HG02759 (cell line): Measurements from ENCODE around the gene PPP2R5C.
"Not testable (repeated sequence)": the region's sequence is repeated elsewhere in the genome, so short reads cannot be mapped to it uniquely, and the experiment has no call there.

Experiments used
- ATAC-seq: cut with Tn5 transposase; IDR thresholded peaks from one replicate; pipeline ENCODE4 v1.9.1; 2021; ENCODE audit warnings: mild to moderate bottlenecking, moderate library complexity; ENCODE audit not compliant: unreplicated experiment

The PPP2R5C gene

DNA sequence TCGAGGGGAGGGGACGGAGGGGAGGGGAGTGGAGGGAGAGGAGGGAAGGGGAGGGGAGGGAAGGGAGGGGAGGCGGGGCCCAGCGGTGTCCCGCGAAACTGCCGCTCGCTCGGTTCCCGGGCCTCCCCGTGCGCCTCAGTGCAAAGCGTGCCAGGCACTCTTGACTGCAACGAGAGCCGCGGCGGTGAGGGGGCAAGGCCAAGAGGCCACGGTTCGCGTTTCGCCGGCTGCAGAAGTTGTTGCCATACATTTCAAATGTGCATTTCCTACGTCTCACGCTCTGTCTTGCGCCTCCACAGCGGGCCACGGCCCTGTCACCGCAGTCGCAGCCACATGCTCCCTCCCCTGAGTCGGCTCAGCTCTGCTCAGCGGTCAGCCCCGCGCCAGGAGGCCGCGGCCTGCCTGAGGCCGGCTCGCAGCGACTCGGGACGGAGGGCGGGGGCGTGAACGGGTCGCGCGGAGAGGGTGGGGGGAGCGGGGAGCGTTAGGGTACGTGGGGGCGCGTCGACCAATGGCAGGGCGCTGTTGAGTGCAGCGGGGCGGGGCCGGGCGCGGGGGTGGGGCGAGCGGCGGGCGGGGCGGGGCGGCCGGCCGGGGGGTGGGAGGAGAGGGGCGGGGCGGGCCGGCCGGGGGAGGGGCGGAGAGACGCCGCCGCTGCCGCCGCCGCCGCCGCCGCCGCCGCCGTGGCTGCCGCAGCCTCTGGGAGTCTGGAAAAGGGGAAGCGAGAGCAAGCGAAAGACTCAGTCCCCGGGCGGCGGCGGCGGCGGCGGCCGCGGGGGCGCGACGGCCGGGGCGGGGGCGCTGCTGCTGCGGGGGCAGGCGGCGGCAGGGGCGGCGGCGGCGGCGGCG is at the start of gene PPP2R5C:
Gene PPP2R5C, plus strand, starts transcription at position 678 of the 849 bp plus-strand sequence. CDS start 185 bp downstream, outside the sequence.
- peak; percentile 66 for ATAC-seq

DNA sequence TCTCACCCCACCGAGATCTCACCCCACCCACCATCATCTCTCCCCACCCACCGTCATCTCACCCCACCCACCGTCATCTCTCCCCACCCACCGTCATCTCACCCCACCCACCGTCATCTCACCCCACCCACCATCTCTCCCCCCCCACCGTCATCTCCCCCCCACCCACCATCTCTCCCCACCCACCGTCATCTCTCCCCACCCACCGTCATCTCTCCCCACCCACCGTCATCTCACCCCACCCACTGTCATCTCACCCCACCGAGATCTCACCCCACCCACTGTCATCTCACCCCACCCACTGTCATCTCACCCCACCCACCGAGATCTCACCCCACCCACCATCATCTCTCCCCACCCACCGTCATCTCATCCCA is 49.7 kb upstream of the PPP2R5C start:
- not testable (repeated sequence) for ATAC-seq

DNA sequence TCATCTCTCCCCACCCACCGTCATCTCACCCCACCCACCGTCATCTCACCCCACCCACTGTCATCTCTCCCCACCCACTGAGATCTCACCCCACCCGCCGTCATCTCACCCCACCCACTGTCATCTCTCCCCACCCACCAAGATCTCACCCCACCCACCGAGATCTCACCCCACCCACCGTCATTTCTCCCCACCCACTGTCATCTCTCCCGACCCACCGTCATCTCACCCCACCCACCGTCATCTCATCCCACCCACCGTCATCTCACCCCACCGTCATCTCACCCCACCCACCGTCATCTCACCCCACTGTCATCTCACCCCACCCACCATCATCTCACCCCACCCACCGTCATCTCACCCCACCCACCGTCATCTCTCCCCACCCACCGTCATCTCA is 49.2 kb upstream of the PPP2R5C start:
- not testable (repeated sequence) for ATAC-seq

DNA sequence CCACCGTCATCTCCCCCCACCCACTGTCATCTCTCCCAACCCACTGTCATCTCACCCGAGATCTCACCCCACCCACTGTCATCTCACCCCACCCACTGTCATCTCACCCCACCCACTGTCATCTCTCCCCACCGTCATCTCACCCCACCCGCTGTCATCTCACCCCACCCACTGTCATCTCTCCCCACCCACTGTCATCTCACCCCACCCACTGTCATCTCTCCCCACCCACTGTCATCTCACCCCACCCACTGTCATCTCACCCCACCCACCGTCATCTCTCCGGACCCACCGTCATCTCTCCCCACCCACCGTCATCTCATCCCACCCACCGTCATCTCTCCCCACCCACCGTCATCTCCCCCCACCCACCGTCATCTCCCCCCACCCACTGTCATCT is 48.4 kb upstream of the PPP2R5C start:
- ATAC-seq, result not testable (repeated sequence)

DNA sequence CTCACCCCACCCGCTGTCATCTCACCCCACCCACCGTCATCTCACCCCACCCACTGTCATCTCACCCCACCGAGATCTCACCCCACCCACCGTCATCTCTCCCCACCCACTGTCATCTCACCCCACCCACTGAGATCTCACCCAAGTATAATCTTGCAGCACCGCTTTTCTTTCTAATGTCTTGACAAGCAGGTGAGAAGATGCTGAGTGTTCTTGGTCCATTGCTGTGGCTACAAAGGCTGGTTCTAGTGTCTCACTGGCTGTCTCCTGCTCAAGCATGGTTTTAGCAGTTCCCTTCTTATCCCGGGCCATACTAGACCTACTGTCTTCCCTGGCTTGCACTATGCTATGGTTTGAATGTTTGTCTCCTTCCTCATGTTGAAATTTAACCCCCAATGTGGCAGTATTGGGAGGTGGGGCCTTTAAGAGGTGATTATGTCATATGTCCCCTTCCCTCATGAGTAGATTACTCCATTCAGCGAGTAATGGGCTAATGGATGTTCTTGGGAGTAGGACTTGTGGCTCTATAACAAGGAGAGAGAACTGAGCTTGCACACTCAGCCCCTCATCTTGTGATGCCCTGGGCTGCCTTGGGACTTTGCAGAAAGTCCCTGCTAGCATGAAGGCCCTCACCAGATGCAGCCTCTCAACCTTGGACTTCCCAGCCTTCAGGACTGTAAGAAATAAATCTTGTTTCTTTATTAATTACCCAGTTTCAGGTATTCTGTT is 47.7 kb upstream of the PPP2R5C start:
- no peak for ATAC-seq

DNA sequence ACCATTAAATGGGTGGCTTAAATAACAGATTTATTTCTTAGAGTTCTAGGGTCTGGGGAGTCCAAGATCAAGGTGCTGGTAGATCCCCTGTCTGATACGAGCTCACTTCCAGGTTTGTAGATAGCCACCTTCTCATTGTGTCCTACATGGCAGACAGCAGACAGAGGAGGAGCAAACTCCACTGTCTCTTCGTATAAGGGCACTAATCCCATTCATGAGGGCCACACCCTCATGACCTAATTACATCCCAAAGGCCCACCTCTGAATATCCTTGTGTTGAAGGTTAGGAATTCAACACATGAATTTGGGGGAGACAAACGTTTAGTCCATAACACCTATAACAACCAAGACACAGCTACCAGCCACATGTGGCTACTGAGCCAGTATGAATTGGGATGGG is 47.1 kb upstream of the PPP2R5C start:
- ATAC-seq, result no peak

DNA sequence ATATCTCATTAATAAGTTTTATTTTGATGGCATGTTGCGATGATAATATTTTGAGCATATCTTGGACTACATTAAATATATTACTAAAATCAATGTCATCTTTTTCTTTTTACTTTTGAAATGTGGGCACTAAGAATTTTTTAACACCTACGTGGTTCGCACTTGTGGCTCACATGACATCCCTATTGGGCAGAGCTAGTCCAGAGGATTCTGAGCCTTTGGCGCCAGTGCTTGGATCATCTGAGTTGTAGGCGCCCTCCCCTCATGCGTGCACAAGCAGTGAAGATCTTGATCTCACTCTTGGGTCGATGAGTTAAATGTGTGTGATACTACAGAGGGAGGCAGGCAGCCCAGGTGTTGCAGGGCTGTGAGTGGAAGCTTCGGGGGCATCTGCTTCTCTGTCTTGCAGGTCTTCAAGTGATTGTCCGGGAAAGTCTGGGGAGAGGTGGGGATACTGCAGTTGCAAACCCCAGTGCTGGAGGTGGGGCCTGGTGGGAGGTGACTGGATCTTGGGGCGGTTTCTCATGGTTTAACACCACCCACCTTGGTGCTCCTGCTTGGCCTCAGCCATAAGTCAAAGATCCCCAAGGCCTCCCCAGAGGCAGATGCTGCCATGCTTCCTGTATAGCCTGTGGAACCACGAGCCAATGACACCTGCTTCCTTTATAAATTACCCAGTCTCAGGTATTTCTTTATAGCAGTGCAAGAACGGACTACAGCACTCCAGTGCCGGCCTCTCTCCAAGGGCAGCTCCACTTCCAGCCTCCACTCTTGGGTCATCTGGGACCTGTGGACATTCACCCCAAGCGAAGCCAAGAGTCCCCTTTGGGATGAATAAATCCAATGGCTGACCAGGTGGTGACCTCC is 46.1 kb upstream of the PPP2R5C start:
- no peak for ATAC-seq

DNA sequence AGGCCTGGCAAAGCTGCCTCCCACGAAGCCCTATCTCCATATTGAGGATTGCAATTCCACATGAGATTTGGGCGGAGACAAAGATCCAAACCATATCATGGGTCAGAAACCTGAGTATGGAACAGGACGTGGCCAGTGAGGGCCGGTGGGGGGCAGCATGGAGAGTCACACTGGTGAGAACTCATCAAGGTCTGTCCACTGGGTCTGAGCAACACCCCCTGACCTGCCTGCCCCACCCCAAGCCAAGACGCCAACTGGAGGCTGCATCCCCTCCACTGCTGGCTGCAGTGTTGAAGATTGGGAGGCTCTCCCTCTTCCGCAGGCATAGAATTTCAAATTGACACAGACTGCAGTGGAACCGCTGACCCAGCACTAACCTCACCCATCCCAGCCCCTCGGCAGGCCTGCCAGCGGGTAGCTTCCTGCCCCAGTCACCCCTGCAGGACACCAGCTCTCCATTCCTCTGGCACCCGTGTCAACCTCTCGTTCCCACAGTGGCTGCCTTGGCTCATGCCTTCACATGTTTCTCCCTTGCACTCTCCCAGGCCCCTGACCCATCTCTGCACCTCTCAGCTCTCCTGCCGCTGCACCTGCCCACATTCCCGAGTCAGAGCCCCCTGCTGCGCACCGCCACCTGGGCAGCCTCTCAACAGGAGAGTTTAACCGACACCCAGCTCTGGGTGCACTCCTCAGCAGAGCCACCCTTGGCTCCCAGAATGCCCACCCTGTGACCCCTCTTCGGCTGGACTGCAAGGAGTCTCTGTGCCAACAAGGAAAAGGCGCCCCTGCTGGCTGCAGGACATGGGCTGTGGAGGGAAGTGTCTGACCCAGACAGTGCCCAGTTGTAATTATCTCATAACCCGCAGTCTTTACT is 45.2 kb upstream of the PPP2R5C start:
- no peak for ATAC-seq

DNA sequence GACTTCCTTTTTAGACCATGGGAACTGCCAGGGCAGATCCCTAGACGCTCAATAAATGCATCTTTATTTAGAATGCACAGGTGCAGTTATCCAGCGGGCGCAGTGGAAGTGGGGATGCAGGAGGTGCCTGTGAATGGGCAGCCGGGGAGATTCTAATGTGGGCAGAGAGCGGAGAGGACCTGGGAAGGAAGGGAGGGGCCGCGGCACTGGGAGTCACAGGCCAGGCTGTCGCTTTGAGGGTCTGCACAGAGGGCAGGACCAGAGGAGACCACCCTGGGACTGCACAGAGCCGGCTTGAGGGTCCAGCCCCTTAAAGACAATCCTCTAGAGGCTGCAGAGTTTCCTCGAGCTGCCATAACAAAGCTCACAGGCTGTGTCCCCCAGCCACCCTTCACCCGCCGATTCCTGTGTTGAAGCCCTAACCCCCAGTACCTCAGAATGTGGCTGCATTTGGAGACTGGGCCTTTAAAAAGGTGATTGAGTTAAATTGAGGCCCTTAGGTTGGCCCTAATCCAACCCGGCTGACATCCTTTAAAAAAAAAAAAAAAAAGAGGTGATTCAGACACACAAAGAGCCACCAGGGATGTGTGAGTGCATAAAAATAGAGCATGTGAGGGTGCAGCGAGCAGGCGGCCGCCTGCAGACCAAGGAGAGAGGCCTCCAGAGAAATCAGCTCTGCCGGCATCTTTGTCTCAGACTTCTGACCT is 44.4 kb upstream of the PPP2R5C start:
- no peak for ATAC-seq

DNA sequence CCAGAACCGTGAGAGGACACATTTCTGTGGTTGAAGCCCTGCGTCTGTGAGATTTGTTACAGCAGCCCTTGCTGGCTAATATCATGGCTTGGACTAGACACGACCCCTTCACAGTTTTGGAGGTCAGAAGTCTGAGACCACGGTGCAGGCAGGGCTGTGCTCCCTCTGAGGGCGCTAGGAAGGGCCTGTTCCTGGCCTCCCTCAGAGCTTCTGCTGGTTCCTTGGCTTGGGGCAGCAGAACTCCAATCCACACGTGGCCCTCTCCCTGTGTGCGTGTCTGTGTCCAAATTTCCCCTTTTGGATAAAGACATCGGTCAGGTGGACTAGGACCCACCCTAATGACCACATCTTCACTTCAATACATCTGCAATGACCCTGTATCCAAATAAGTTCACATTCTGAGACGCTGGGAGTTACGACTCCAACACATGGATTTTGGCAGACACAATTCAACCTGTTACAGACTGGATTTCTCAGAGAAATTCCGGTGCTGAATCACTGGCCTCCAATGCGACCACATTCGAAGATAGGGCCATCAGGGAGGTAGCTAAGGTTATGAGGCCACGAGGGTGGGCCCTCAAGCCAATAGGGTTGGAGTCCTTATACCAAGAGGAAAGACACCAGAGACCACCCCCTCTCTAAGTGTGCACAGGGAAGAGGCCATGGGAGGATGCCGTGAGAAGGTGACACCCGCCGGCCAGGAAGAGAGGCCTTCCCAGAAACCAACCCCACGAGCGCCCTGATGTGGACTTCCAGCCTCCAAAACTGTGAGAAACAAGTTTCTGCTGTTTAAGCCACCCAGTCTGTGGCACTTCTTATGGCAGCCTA is 43.6 kb upstream of the PPP2R5C start:
- no peak for ATAC-seq

DNA sequence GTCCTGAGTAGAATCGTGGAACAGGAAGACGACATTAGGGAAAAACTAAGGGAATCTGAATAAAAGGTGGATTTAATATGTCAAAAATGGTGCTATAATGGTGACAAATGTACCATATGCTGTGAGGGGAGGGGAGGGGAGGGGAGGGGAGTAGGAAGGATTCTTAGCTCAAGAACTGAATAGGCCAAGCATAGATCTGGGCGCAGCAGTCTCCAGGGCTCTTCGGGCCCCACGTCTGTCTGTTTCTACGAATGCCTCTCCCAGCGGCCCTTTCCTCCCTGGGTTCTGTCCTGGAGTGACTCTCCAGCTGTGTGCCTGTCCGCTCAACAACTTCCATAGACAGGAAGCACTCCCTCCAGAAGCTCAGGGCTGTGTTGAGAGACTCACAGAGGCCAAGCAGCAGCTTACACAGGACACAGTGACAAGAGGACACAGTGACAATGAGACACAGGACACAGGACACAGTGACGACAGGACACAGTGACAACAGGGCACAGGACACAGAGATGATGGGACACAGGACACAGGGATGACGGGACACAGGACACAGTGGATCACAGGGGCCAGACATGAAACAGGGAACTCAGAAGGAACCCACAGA is 42.4 kb upstream of the PPP2R5C start:
- ATAC-seq, result no peak

DNA sequence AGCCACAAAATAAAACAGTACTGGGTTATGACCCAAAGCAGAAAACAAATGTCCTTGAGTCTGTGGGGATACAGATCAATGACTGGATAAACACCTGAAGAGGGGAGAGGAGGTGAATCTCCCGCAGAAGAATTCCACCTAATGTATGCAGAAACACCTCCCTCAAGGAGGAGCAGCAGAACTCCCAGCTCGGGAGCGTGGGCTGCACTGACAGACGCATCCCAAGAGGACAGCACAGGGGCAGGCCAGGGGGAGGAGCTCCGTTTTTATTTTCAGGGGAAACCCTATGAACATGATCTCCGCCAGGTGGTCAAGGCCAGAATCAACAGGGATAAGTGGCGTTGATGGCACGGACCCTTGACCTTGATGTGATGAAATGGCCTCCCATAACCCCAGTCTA is 41.8 kb upstream of the PPP2R5C start:
- no peak for ATAC-seq

DNA sequence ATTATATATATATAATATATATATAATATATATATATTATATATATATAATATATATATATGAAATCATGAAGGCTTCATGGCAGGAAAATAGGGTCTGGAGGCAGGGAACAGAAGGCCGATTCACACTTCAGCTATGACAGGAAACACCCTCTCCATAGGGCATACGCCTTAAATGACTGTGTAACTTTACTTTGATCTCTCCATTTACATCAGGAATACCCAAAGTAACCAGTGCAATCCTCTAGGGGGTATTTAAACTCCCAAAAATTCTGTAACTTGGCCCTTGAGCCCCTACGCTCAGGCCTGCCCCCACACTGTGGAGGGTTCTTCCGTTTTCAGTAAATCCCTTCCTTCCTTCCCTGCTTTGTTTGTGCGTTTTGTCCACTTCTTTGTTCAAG is 40.4 kb upstream of the PPP2R5C start:
- ATAC-seq, result no peak

DNA sequence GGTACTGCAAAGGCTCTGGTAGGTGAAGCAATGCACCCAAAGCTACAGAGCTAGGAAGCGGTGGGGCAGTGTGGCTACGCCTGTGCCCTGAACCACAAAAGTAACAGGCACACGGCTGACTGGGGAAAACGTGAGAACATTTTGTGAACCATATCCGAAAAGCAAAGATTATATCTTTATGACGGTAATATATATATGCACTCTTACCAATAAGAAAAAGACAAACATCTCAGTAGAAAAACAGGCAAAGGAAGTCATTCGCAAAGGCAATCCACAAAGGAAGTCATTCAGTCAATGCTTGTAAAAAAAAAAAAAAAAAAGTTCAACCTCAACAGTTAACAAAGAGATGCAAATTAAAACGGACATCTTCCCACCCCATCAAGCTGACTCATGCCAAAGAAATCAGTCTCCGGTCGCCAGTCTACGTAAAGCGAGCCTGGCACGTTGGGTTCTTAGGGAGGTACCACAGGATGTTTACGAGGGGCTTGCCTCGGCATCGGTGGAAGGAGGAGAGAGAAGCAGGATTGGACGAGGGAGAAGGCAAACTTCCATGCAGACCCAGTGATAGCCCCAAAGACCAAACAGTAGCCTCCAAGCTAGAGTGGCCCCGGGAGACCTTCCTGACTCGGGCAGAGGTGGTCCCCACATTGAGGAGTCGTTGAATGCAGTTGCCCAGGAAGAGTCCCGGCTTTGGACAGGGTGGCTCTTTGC is 39.4 kb upstream of the PPP2R5C start:
- ATAC-seq, result peak; percentile 52

DNA sequence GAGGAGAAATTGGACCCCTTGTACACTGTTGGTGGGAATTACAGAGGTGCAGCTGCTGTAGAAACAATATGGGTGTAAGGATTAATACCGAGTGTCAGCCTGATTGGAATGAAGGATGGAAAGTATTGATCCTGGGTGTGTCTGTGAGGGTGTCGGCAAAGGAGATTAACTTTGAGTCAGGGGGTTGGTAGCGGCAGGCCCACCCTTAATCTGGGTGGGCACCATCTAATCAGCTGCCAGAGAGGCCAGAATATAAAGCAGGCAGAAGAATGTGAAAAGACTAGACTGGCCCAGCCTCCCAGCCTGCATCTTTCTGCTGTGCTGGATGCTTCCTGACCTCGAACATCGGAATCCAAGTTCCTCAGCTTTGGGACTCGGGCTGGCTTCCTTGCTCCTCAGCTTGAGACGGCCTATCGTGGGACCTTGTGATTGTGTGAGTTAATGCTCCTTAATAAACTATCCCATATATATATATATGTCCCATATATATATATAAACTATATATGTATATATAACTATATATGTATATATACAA is 38.4 kb upstream of the PPP2R5C start:
- no peak for ATAC-seq

DNA sequence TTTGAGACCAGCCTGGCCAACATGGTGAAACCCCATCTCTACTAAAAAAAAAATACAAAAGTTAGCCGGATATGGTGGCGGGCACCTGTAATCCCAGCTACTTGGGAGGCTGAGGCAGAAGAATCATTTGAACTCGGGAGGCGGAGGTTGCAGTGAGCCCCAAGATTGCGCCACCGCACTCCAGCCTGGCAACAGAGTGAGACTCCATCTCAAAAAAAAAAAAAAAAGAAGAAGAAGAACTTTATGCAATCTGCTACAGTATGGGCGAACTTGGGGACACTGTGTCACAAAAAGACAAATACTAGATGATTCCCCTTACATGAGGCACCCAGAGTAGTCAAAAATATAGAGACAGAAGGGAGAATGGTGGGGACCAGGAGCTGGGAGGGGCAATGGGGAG is 35.9 kb upstream of the PPP2R5C start:
- not testable (repeated sequence) for ATAC-seq

DNA sequence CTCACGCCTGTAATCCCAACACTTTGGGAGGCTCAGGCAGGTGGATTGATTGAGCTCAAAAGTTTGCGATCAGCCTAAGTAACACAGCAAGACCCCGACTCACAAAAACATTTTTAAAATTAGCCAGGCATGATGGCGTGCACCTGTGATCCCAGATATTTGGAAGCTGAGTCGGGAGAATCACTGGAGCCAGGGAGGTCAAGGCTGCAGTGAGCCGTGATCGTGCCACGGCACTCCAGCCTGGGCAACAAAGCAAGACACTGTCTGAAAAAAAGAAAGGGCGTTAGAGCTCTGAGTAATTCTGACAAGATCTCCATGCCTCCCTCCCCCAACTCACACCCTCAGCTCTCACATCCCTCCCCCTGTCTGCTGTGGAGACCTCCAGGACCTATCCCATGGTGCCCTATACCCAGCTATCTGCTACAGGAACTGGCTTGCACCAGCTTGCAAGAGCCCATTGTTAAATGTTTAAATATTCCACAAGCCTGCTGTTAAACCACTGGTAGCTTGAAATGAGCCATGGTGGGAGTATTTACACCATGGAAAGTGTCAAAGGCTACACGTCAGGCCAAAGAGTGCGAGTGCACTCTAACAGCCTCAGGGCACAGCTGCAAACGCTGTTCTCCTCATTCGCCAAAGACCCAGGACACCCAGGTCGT is 35.1 kb upstream of the PPP2R5C start:
- ATAC-seq, result no peak
